Coronary artery (tissue), 2 donors: ENCODE measurements around the gene RNF212B.
"Not testable (repeated sequence)": the region's sequence is repeated elsewhere in the genome, so short reads cannot be mapped to it uniquely, and the experiment has no call there.

ENCODE experiments used
- DNase-seq: peaks from one replicate; pipeline ENCODE4 v3.0.0-alpha.2; 2017; ENCODE audit warnings: low spot score
- H3K27ac ChIP-seq, 2 donors: fragments of 200-600 bp; sonication (generic); one replicate each; pipeline ENCODE4 v1.5.1; 2016 to 2019
- H3K4me3 ChIP-seq: fragments of 200-600 bp; sonication (generic); 2 replicates; pipeline ENCODE4 v1.5.1; 2016; ENCODE audit warnings: mild to moderate bottlenecking, moderate library complexity
- TF ChIP-seq, protein P1 (sequence below): fragments of 200-600 bp; sonication (generic); IDR thresholded peaks from one replicate; pipeline ENCODE4 v1.5.1; 2019; ENCODE audit warnings: antibody characterized with exemption

RNF212B gene

DNA sequence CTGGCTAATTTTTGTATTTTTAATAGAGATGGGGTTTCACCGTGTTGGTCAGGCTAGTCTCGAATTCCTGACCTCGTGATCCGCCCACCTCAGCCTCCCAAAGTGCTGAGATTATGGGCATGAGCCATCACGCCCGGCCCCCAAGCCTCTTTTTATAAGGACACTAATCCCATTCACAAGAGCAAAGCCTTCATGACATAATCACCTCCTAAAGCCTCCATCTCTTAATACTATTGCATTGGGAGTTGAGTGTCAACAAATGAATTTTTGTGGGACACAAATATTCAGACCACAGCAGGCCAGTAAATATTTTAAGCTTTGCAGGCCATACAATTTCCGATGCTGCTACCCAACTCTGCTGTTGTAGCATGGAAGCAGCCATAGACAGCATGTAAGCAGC lies 10.9 kb downstream of the RNF212B start:
- DNase-seq: no peak
- Histone ChIP-seq H3K4me3 (no peak overlapping the region), H3K27ac (no peak overlapping the region)
- TF ChIP-seq, protein P1, sequence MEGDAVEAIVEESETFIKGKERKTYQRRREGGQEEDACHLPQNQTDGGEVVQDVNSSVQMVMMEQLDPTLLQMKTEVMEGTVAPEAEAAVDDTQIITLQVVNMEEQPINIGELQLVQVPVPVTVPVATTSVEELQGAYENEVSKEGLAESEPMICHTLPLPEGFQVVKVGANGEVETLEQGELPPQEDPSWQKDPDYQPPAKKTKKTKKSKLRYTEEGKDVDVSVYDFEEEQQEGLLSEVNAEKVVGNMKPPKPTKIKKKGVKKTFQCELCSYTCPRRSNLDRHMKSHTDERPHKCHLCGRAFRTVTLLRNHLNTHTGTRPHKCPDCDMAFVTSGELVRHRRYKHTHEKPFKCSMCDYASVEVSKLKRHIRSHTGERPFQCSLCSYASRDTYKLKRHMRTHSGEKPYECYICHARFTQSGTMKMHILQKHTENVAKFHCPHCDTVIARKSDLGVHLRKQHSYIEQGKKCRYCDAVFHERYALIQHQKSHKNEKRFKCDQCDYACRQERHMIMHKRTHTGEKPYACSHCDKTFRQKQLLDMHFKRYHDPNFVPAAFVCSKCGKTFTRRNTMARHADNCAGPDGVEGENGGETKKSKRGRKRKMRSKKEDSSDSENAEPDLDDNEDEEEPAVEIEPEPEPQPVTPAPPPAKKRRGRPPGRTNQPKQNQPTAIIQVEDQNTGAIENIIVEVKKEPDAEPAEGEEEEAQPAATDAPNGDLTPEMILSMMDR: no peak

DNA sequence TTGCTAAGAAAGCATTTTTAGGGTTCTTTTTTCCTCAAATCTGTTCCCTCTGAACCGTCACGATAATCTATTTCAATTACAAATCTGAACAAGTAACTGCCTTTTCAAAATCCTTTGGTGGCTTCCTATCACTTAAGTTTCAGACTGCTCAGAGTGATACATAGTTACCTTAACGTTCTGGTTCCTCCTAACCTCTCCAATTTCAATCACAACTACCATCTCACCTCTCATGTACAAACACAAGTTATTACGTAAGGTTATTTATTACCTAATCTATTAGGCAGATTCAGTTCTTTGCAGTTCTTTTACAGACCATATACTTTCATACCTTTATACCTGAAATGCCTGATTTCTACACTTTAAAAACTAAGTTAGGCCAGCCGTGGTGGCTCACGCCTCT lies 12.1 kb downstream of the RNF212B start:
- DNase-seq: no peak
- Histone ChIP-seq H3K27ac (no peak overlapping the region), H3K4me3 (no peak overlapping the region)
- TF ChIP-seq, protein P1: no peak

DNA sequence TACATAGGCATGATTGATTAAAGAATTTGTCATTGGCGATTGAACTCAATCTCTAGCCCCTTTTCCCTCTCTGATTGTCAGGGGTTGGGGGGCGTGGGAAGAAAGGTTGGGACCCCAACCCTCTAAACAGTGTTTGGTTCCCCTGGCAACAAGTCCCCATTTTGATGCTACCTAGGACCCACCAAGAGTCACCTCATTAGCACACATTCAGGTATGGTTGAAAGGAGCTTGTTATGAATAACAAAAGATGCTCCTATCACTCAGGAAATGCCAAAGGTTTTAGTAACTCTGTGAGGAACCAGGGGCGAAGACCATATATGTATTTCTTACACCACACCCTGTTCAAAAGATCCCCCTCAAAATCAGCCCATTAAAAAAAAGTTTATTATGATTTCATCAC lies 14.3 kb downstream of the RNF212B start:
- TF ChIP-seq, protein P1: no peak
- no peak for DNase-seq
- Histone ChIP-seq H3K27ac (no peak overlapping the region), H3K4me3 (no peak overlapping the region)

DNA sequence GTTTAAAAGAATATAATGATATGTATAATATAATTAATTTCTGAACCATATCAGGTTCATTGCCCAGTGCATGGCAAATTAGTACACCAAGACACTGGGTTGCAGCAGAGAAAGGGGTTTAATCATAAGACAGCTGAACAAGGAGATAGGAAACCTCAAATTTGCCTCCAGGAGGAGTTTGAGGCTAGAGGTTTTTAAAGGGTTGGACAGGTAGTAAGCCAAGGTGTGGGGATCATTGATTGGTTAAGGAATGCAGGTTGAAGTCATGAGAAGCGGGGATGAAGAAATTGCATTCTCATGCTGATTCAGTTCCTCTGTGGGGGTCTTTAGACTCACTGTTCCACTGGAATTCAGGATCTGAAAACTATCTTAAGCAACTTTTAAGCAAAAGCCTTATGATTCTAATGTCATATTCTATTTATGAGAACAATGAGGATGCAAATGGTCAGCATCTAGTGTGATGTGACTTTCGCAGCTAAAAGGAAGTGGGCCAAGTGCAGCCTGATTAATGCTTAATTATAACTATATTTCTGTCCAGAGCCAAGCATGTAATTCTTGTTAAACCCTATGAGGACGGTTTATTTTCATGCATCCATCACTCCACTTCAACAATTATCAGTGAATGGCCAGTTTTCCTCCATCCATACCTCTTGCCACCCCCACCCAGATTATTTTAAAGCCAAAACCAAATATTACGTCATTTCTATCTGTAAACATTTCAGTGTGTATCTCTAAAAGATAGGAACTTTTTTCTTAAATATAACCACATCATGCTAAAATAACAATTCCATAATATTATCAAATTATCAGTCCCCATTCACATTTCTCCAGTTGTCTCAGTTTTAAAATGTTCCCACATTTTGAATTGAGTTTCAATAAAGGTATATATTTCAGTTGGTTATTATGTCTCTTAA lies 14.9 kb downstream of the RNF212B start:
- no peak for DNase-seq
- Histone ChIP-seq H3K4me3 (no peak overlapping the region), H3K27ac (no peak overlapping the region)
- TF ChIP-seq, protein P1: no peak

DNA sequence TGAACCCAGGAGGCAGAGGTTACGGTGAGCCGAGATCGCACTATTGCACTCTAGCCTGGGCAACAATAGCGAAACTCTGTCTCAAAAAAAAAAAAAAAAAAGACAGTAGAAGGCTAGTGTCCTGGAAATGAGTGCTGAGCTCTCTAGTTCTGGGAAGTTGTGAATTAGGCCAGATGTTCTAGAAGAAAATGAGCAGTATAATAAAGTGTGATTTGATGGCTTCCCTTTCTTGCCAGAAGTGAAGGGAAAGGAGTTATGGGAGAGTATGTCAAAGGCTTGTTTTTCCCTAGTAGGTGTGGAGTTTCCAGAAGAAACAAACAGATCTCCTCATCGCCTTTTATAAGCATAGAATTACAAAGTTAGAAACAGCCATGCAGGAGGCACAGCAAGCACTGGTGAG lies 20.5 kb downstream of the RNF212B start:
- no peak overlapping the region for H3K27ac ChIP-seq
- no peak for DNase-seq
- no peak overlapping the region for H3K4me3 ChIP-seq
- TF ChIP-seq, protein P1: no peak

DNA sequence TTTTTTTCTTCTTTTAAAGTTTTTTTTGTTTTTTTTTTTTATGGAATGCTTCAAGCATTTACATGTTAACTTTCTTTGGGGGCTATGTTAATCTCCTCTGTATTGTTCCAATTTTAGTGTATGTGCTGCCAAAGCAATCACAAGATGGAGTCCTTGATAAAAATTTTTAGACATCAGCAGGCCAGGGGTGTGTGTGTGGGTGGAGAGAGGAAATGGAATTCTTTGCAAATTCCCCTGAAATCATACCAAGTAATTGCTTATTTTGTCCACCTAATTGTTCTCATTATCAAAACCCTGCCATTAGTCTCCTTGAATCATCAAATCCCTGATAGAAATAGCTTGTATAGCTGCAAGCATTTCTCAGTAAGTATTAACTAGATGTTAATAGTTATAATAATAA lies 21.7 kb downstream of the RNF212B start:
- TF ChIP-seq, protein P1: no peak
- Histone ChIP-seq H3K27ac (no peak overlapping the region), H3K4me3 (no peak overlapping the region)
- DNase-seq: no peak

DNA sequence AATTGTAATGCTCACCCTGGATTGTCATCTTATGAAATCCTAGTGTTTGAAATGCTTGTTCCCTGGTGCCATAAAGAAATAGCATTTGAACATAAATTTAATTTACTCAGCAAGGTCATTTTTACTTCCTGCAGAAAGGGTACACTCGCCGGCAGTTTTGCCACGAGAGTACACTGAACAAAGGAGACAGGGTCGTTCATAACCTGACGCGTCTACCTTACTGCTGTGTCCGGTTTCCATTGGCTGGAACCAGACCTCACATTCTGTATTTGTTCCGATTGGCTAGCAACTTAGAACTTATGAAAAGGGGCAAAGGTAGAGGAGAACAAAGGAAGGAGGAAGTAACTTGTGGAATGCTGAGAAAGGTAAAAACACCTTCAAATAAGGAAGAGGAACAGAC lies 23.1 kb downstream of the RNF212B start:
- not testable (repeated sequence) for H3K27ac ChIP-seq, H3K4me3 ChIP-seq, DNase-seq
